Measurements from ENCODE around the gene SNTG2.
"Not testable (repeated sequence)": the region's sequence is repeated elsewhere in the genome, so short reads cannot be mapped to it uniquely, and the experiment has no call there.

SNTG2 gene

GRCh38 chr2:1101982-1102590 is 151.4 kb downstream of the SNTG2 start:
- no peak for DNase-seq

DNA sequence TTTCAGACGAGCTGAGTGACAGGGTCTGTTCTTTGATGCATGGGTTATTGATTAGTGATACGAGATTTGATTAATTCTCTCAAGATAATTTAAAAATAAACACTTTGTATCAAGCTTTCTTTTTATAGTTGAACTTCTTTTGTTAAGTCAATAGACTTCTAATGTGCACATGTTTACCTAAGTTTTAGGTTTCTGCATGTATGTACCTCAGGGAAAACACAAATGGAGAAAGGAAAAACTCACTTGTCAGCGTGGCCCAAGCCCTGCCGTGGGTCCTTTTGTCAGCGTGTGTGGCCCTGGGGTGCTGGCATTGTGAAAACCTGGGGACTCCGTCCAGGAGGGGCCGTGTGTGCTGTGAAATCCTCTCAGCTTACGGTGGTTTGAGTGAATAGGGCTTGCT is 153.7 kb downstream of the SNTG2 start:
- no peak for DNase-seq

GRCh38 chr2:1106344-1106743 is 155.7 kb downstream of the SNTG2 start:
- not testable (repeated sequence) for DNase-seq

DNA sequence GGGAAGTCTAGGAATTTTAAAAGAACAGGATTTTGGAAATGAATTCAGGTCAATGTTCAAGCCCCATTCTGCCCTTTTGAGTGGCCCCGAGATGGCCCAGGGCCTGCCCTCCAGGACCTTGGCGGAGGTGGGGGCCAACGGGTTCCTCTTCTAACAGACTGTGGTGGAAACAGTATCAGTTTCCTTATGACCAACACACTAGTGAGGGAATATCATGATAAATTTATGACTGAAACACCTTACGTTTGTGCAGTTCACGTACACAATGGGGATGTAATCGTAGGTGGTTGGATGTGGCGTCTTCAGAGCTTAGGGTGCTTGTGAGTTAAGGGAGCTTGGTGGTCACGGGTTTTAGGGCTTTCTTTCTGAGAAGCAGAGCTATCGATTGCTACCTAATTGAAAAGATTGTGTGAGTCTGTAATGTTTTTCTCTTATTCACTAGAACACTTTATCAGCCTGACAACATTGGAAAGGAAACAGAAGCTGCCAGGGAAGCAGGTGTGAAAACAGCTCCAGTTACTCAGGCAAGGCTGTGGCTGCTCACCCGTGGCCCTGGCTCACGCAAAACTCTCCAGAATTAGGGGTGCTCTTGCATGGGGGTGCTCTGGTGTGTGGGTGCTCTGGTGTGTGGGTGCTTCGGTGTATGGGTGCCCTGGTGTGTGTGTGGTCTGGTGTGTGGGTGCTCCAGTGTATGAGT is 165.3 kb downstream of the SNTG2 start:
- DNase-seq: no peak

DNA sequence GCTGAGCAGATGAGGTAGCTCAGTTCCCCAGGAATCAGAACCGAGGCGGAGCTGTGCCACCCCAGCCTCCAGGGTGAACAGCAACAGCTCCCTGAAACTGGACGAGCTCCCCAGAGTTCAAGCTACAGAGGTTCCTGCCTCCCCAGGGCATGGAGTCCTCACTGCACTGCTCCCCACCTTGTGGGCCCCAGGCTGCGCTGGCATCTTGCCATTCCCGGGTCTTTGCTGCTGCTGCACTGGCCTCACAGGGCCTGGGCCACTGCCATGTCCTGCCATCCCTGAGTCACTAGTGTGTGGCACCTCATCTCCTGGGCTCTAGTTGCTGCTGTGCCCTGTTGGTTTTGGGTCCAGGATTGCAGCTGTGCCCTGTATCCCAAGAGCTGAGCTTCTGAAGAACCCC is 166.9 kb downstream of the SNTG2 start:
- DNase-seq: no peak

DNA sequence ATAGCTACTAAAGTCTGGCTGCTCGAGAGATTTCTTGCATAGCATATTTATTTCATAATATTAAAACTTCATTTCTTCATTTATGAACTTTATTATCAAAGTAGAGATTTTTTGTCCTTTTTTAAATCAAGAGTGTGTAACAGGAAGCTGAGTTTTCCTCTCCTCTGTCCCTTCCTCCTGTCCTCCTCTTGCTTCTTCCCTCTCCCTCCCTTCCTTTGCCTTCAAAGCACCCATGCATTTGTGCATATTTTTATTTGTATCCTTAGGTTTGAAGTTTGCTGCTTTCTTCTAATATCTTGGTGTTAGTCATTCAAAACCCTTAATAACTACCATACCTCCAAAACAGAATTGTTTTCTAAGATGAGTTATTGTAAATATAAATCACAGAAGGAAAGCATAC is 174.6 kb downstream of the SNTG2 start:
- DNase-seq: no peak

DNA sequence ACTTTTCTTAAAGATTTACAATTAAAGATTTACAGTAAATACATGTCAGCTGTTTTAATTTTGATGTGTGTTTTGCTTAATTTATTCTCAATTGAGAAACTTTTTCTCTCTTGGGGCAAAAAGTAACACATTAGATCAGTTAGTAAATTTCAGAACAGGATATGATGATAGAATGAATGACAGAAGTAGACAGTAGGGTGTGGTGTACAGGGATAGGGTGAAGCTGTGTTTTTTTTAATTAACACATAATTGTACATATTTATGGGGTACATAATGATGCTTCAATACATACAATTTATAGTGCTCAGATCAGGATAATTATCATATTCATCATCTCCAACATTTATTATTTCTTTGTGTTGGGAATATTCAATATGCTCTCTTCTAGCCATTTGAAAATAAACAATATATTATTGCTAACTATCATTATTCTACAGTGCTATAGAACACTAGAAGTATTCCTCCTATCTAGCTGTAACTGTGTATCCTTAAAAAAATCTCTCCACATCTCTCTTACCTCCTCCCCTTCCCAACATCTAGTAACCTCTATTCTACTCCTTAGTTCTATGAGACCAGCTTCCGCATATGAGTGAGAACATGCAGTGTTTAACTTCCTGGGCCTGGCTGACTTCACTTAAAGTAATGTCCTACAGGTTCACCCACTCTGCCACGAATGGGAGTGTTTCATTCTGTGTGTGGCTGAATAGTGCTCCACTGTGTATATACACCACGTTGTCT is 175.2 kb downstream of the SNTG2 start:
- no peak for DNase-seq

- DNase-seq: no peak
These were observed 179.3 kb downstream of the SNTG2 start for GRCh38 chr2:1129982-1130381.

- no peak for DNase-seq
These were observed 180.3 kb downstream of the SNTG2 start for GRCh38 chr2:1130922-1131321.

DNA sequence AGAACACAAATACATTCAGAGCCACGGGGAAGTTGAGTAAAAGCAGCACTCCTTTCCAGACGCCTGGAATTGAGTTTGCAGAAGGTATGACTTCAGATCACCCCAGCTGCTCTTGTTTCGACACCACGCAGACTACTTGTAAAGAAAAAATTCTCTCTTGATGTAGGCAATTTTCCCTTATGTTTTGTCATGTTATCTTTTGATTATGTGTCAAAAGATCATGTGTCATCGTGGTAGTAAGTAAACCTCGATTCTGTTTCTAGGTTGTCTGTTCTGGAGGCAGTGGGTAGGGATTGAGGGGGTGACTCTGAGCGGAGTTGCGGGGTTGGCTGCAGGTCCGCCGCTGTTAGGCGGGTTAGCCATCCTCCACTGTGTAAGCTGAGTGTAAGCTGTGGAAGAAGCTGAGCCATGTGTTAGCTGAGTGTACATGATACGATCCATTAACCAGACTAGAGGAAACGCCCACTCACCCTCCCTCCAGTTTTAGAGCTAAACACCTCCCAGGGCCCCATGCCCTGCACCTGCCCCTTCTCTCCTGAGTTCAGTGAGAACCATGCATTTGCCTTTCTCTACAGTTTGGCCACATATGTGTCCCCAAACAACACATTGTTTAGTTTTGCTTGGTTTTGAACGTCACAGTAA is 181.8 kb downstream of the SNTG2 start:
- no peak for DNase-seq

DNA sequence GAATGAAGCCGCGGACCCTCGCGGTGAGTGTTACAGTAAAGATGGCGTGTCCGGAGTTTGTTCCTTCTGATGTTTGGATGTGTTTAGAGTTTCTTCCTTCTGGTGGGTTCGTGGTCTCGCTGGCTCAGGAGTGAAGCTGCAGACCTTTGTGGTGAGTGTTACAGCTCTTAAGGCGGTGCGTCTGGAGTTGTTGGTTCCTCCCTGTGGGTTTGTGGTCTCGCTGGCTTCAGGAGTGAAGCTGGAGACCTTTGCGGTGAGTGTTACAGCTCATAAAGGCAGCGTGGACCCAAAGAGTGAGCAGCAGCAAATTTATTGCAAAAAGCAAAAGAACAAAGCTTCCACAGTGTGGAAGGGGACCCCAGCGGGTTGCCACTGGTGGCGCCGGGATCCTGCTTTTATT is 183.2 kb downstream of the SNTG2 start:
- not testable (repeated sequence) for DNase-seq

DNA sequence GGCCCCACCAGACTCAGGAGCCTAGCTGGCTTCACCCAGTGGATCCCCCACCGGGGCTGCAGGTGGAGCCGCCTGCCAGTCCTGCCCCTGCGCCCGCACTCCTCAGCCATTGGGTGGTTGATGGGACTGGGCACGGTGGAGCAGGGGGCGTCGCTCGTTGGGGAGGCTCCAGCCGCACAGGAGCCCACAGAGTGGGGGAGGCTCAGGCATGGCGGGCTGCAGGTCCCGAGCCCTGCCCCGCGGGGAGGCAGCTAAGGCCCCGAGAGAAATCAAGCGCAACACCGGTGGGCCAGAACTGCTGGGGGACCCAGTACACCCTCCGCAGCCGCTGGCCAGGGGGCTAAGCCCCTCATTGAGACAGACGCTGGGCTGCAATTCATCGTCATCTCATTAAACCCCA is 184.0 kb downstream of the SNTG2 start:
- no peak for DNase-seq

GRCh38 chr2:1136067-1136466 is 185.4 kb downstream of the SNTG2 start:
- no peak for DNase-seq

GRCh38 chr2:1136846-1137245 is 186.2 kb downstream of the SNTG2 start:
- DNase-seq: no peak

- DNase-seq: no peak
These were observed 186.6 kb downstream of the SNTG2 start for GRCh38 chr2:1137264-1137663.

DNA sequence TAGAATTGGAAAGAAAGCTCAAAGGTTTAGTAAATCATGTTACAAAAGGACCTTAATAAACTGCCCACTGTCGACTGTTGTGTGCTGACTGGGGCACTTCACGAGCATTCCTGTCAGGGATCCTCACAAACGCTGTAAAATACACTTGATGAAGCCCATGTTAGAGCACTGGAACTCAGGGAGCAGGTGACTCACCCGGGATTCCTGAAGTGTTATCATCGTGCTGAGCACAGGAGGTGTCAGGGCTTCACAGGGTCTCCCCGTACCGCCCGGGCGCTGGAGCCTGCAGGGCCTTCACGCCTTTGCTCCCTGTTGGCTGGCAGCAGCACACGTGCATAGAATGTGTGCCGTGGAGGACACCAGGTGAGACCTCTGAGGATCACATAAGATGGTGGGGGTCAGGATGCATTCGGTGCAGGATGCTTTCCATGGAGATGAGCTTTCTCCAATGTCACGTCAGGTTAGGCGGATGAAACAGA is 187.3 kb downstream of the SNTG2 start:
- no peak for DNase-seq

DNA sequence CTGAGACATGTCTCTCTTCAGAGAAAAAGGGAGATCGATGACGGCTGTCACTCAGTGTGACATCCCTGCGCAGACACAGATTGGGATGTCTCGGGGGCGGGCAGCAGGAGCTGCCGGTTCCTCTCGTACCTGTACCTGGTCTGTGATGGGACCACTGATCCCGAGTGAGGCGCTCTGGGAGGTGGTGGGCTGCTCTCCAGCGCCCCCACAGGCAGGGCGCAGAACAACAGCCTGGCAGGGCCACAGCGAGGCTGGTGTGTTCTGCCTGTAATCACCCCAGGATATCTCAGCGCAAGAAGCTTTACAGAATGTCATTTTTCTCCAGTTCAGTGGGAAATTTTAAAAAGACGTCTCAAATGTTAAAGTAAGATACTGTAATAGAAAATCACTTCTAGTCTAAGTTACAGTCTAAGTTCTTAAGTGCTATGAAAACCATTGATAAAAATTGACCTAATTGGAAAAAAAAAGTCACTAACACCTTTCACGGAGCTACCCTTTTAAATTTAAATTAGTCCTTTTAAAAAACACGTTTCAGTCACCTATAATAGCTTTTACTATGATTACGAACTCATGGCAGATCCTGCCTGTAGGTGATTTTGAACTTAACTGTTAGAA is 189.8 kb downstream of the SNTG2 start:
- peak; percentile 21 for DNase-seq

- DNase-seq: no peak
These were observed 190.4 kb downstream of the SNTG2 start for GRCh38 chr2:1141079-1141478.

DNA sequence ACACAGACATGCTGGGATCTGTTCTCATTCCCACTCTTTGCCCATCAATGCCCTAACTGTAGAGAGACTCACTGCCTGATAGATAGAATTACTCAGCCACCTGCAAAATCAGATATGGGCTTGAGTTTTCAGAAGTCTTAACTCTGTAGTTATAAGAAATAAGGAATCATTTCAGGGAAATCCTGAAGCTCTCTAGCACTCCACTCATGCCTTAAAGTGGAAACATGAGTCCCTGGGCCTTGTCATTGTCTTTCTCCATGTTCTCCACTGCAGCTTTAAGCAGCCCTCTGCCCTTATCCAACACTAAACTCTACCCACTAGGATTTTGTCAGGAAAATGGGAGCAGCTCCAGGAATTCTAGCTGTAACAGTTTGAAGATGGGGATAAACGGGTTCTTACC is 192.5 kb downstream of the SNTG2 start:
- no peak for DNase-seq

DNA sequence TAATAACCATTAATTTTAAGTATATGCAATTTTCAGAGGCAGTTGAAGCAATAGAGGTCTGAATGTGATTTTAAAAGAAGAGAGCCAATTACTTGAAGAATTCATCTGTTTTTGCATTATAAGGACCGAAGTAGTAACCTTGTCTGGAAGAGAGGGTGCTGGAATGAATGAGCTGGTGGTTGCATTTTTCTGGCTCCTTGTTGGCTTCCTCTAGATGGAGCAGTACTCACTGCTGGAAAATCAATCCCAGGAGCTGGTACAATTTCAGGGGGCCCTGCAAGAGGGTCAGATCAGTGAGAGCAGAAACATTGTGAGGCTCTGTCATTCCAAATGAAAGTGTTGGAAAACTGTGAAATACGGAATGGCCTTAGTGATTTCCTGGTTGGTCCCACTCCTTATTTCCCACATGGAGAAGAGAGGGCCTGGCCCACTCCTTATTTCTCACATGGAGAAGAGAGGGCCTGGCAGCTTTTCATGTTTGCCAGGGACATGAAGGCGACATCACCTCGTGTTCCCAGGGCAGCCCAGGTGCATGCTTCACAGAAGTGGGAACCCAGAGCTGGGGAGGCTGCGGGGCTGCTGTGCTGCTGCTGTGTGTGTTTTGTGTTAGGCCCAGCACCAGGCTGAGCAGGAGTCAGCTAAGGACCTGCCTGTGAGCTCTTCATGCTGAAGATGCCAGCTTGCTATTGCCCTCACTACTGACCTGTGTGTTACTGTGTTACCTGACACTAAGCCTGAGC is 197.4 kb downstream of the SNTG2 start:
- DNase-seq: no peak

GRCh38 chr2:1150724-1151511 is 200.3 kb downstream of the SNTG2 start:
- DNase-seq: no peak

DNA sequence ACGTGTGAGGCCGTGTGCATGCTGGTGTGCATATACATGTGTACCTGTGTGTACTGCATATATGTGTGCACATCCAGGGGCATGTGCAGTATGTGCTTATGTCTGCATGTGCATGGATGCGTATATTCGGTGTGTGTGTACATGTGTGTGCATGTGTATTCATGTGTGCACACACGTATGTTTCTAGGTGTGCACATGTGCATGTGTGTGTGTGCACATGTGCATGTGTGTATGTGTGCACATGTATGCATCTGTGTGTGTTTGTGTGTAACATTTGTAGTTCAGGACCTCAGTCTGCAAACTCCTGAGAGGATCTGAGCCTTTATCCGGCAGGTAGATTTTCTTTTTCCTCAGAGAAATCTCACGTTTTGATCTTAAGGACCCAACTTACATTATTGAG is 201.7 kb downstream of the SNTG2 start:
- no peak for DNase-seq
